HCT116 (cell line): ENCODE data around the gene OR5D16. TPM values are rescaled to one million over a fixed set of nuclear protein-coding genes. Genes with fewer than 3 reads are reported as not detected.

Experiments
- ATAC-seq: fragments of 200-7000 bp; cut with Tn5 transposase; 2 replicates; pipeline ENCODE4 v1.9.1; 2020; ENCODE audit warnings: mild to moderate bottlenecking, moderate library complexity
- BruUV-seq: library from RNA; stranded (reverse); fragments of 400-500 nt; replicated peaks from 2 replicates; lab custom pipeline; 2021; lab: Mats Ljungman, UMichigan
- CTCF ChIA-PET: fragments of 300-600 bp; sonication (Branson Sonifier 250); formaldehyde crosslinking; loops from one replicate; lab custom pipeline; 2021; ENCODE audit warnings: antibody characterized with exemption; lab: Charles Lee
- POLR2A ChIA-PET: fragments of 300-600, 350-600 bp; sonication (Branson Sonifier 250); formaldehyde crosslinking; loops from one replicate; lab custom pipeline; 2021; ENCODE audit warnings: antibody characterized with exemption; lab: Charles Lee
- RAD21 ChIA-PET, 2 experiments: fragments of 300-600 bp; sonication (Branson Sonifier 250); formaldehyde crosslinking; loops; one replicate each; lab custom pipeline; 2023; ENCODE audit warnings: low total read pairs in 2 of 2; ENCODE audit not compliant: uncharacterized antibody in 2 of 2, unreplicated experiment in 2 of 2, low non-redundant PET in 1 of 2; lab: Charles Lee
- DNase-seq: peaks from one replicate; pipeline ENCODE4 v3.0.0-alpha.2; 2010; ENCODE audit warnings: low read depth, low spot score
- H2AFZ ChIP-seq: fragments of 200-600 bp; shearing (Covaris generic), sonication (generic); 2 replicates; pipeline ENCODE4 v1.6.1; 2017; ENCODE audit warnings: low read depth, mixed run types, mixed read lengths, antibody characterized with exemption, low read length; ENCODE audit not compliant: poor library complexity, severe bottlenecking
- H3K27ac ChIP-seq: 2 replicates; pipeline ENCODE4 v1.5.1; 2012; ENCODE audit warnings: low read depth, low read length
- H3K27me3 ChIP-seq: fragments of 200-600 bp; sonication (generic); 2 replicates; pipeline ENCODE4 v1.6.1; 2016; ENCODE audit warnings: mixed run types, low read length, mixed read lengths; ENCODE audit not compliant: insufficient read depth
- H3K36me3 ChIP-seq, 2 experiments: fragments of 200-500 bp in 1 of 2; fragments of 200-600 bp in 1 of 2; sonication (Bioruptor generic) in 1 of 2; sonication (generic) in 1 of 2; 2 replicates each; pipeline versions ENCODE4 v1.5.1 to v1.6.1; 2014 to 2016; ENCODE audit warnings: low read length in 2 of 2, inconsistent platforms in 1 of 2, mixed read lengths in 1 of 2, mixed run types in 1 of 2; ENCODE audit not compliant: insufficient read depth in 2 of 2, control insufficient read depth in 1 of 2
- H3K4me1 ChIP-seq, 2 experiments: fragments of 200-600 bp in 1 of 2; sonication (generic) in 1 of 2; 2 replicates each; pipeline versions ENCODE4 v1.5.1 to v1.6.1; 2012 to 2017; ENCODE audit warnings: low read length in 2 of 2, inconsistent platforms in 1 of 2, mild to moderate bottlenecking in 1 of 2, mixed read lengths in 1 of 2, mixed run types in 1 of 2, moderate library complexity in 1 of 2; ENCODE audit not compliant: insufficient read depth in 2 of 2, control insufficient read depth in 1 of 2
- H3K4me2 ChIP-seq: fragments of 200-600 bp; sonication (generic); 2 replicates; pipeline ENCODE4 v1.6.1; 2017; ENCODE audit warnings: mixed run types, low read length, mixed read lengths
- H3K4me3 ChIP-seq, 2 experiments: fragments of 200-600 bp in 1 of 2; sonication (generic) in 1 of 2; replicated peaks in 1 of 2; 2 replicates each; pipeline ENCODE4 v1.5.1; 2011 to 2016; ENCODE audit warnings: low read length in 2 of 2, control low read depth in 1 of 2, low read depth in 1 of 2, mild to moderate bottlenecking in 1 of 2, mixed read lengths in 1 of 2, mixed run types in 1 of 2
- H3K79me2 ChIP-seq: fragments of 200-600 bp; sonication (generic); 2 replicates; pipeline ENCODE4 v1.6.1; 2017; ENCODE audit warnings: mild to moderate bottlenecking, mixed run types, low read length, moderate library complexity, mixed read lengths; ENCODE audit not compliant: insufficient read depth
- H3K9ac ChIP-seq: fragments of 200-600 bp; sonication (generic); 2 replicates; pipeline ENCODE4 v1.6.1; 2016; ENCODE audit warnings: low read length, mixed read lengths
- H3K9me2 ChIP-seq: fragments of 200-600 bp; sonication (generic), shearing (Covaris generic); 2 replicates; pipeline ENCODE4 v1.6.1; 2017; ENCODE audit warnings: mixed run types, mild to moderate bottlenecking, moderate library complexity; ENCODE audit not compliant: insufficient read depth
- H3K9me3 ChIP-seq, 2 experiments: fragments of 200-500 bp in 1 of 2; fragments of 200-600 bp in 1 of 2; sonication (Bioruptor generic) in 1 of 2; sonication (generic) in 1 of 2; 2 replicates each; pipeline ENCODE4 v1.6.1; 2014 to 2017; ENCODE audit warnings: low read length in 2 of 2, mixed read lengths in 2 of 2, inconsistent platforms in 1 of 2, low read depth in 1 of 2, mild to moderate bottlenecking in 1 of 2, mixed run types in 1 of 2, moderate library complexity in 1 of 2; ENCODE audit not compliant: control insufficient read depth in 1 of 2, insufficient read depth in 1 of 2
- H4K20me1 ChIP-seq: fragments of 200-600 bp; sonication (generic), shearing (Covaris generic); 2 replicates; pipeline ENCODE4 v1.6.1; 2017; ENCODE audit warnings: mixed run types, mild to moderate bottlenecking, moderate library complexity; ENCODE audit not compliant: insufficient read depth
- ATF3 ChIP-seq: IDR thresholded peaks from 2 replicates; pipeline ENCODE4 v1.6.1; 2012
- CBX3 ChIP-seq: IDR thresholded peaks from 2 replicates; pipeline ENCODE4 v1.6.1; 2012; ENCODE audit warnings: low read depth
- CEBPB ChIP-seq: IDR thresholded peaks from 2 replicates; pipeline ENCODE4 v1.6.1; 2012; ENCODE audit warnings: low read depth
- EGR1 ChIP-seq: IDR thresholded peaks from 2 replicates; pipeline ENCODE4 v1.6.1; 2012; ENCODE audit warnings: low read depth
- ELF1 ChIP-seq: IDR thresholded peaks from 2 replicates; pipeline ENCODE4 v1.6.1; 2012; ENCODE audit warnings: low read depth, borderline replicate concordance
- EZH2 ChIP-seq: fragments of 200-600 bp; sonication (generic); IDR thresholded peaks from 2 replicates; pipeline ENCODE4 v1.6.1; 2017; ENCODE audit warnings: antibody characterized with exemption, mixed run types
- EZH2phosphoT487 ChIP-seq: fragments of 200-600 bp; IDR thresholded peaks from 2 replicates; pipeline ENCODE4 v1.6.1; 2018; ENCODE audit warnings: antibody characterized with exemption, borderline replicate concordance
- FOSL1 ChIP-seq: IDR thresholded peaks from 2 replicates; pipeline ENCODE4 v1.6.1; 2012; ENCODE audit warnings: low read depth
- JUND ChIP-seq: IDR thresholded peaks from 2 replicates; pipeline ENCODE4 v1.6.1; 2012
- MAX ChIP-seq: IDR thresholded peaks from 2 replicates; pipeline ENCODE4 v1.6.1; 2012
- POLR2A ChIP-seq: IDR thresholded peaks from 2 replicates; pipeline ENCODE4 v1.7.0; 2011; ENCODE audit warnings: borderline replicate concordance; ENCODE audit not compliant: insufficient read depth, insufficient read length; ENCODE audit errors: extremely low read depth
- POLR2AphosphoS5 ChIP-seq: IDR thresholded peaks from 2 replicates; pipeline ENCODE4 v1.6.1; 2011; ENCODE audit warnings: mild to moderate bottlenecking, low read depth, low read length, moderate library complexity
- RAD21 ChIP-seq: IDR thresholded peaks from 2 replicates; pipeline ENCODE4 v1.6.1; 2012; ENCODE audit warnings: low read depth, mild to moderate bottlenecking
- REST ChIP-seq: IDR thresholded peaks from 2 replicates; pipeline ENCODE4 v1.6.1; 2012; ENCODE audit warnings: low read depth
- SIN3A ChIP-seq: IDR thresholded peaks from 2 replicates; pipeline ENCODE4 v1.6.1; 2012; ENCODE audit warnings: low read depth
- SP1 ChIP-seq: IDR thresholded peaks from 2 replicates; pipeline ENCODE4 v1.6.1; 2012; ENCODE audit warnings: low read depth
- TCF7L2 ChIP-seq: IDR thresholded peaks from 2 replicates; pipeline ENCODE4 v1.7.0; 2011; ENCODE audit warnings: borderline replicate concordance, inconsistent platforms; ENCODE audit not compliant: insufficient read depth, insufficient read length; ENCODE audit errors: extremely low read depth
- YY1 ChIP-seq: IDR thresholded peaks from 2 replicates; pipeline ENCODE4 v1.6.1; 2011; ENCODE audit warnings: low read length, low read depth, moderate library complexity, mild to moderate bottlenecking; ENCODE audit not compliant: insufficient replicate concordance; ENCODE audit errors: extremely low read depth
- ZFX ChIP-seq: fragments of 450-650 bp; IDR thresholded peaks from 2 replicates; pipeline ENCODE4 v1.6.1; 2017
- intact Hi-C: fragments of 100-400 bp; cut with micrococcal nuclease; formaldehyde crosslinking; loops from 2 replicates; pipeline ENCODE4 v1.10.0; 2022
- total RNA-seq: library from RNA; stranded (reverse); gene quantifications from one replicate; pipeline ENCODE4 v1.2.1, GENCODE V29; 2021; ENCODE audit not compliant: unreplicated experiment
- TF ChIP-seq, protein P1 (sequence below): IDR thresholded peaks from 2 replicates; pipeline ENCODE4 v1.6.1; 2011; ENCODE audit warnings: mild to moderate bottlenecking, low read length, moderate library complexity; ENCODE audit not compliant: insufficient replicate concordance; ENCODE audit errors: extremely low read depth

OR5D16 gene
- total RNA-seq, 1 experiment from 2014 or later, result not detected

DNA sequence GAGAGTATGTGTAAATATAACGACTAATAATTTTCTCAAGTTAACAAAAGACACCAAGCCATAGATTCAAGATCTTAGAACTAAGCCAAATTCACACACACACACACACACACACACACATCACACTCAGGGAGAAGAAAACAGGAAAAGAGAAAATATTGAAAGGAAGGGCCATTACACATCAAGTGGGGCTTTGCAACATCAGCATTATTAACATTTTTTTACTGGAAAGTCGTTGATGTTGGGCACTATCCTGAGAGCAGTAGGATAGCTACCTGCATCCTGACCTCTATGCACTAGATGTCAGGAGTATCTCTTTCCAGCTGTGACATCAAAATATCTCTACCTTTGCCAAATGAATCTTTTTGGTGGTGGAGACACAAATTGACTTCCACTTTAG, 8.9 kb downstream of the OR5D16 start:
- Histone ChIP-seq H3K27me3 (no peaks in the 10 kb centered on the region), H3K36me3 (no peaks in the 10 kb centered on the region), H2AFZ (no peak overlapping the region), H3K79me2 (no peaks in the 10 kb centered on the region), H3K9me2 (no peaks in the 10 kb centered on the region), H3K4me1 (no peaks in the 10 kb centered on the region), H4K20me1 (no peaks in the 10 kb centered on the region), H3K27ac (no peak overlapping the region), H3K4me3 (no peak overlapping the region), H3K9me3 (peaks cover 0 to 13% of the 10 kb centered on the region in 2 experiments; a peak in 3 of 4 replicates), H3K9ac (no peak overlapping the region), H3K4me2 (no peak overlapping the region)
- no peak for ATAC-seq
- intact Hi-C loops, result no loop called here
- POLR2A ChIA-PET, result no interaction called here
- no peak for TF ChIP-seq ZFX
- no peak for TF ChIP-seq TCF7L2
- no peak for TF ChIP-seq POLR2AphosphoS5
- TF ChIP-seq MAX, result no peak
- TF ChIP-seq CEBPB, result no peak
- no peak for TF ChIP-seq REST
- no peak for TF ChIP-seq ATF3
- no peak for TF ChIP-seq SP1
- TF ChIP-seq EGR1, result no peak
- TF ChIP-seq JUND, result no peak
- no peak for TF ChIP-seq YY1
- TF ChIP-seq RAD21, result no peak
- no peak for TF ChIP-seq POLR2A
- TF ChIP-seq EZH2, result no peak
- no peak for TF ChIP-seq SIN3A
- TF ChIP-seq EZH2phosphoT487, result no peak
- TF ChIP-seq ELF1, result no peak
- TF ChIP-seq FOSL1, result no peak
- TF ChIP-seq, protein P1, sequence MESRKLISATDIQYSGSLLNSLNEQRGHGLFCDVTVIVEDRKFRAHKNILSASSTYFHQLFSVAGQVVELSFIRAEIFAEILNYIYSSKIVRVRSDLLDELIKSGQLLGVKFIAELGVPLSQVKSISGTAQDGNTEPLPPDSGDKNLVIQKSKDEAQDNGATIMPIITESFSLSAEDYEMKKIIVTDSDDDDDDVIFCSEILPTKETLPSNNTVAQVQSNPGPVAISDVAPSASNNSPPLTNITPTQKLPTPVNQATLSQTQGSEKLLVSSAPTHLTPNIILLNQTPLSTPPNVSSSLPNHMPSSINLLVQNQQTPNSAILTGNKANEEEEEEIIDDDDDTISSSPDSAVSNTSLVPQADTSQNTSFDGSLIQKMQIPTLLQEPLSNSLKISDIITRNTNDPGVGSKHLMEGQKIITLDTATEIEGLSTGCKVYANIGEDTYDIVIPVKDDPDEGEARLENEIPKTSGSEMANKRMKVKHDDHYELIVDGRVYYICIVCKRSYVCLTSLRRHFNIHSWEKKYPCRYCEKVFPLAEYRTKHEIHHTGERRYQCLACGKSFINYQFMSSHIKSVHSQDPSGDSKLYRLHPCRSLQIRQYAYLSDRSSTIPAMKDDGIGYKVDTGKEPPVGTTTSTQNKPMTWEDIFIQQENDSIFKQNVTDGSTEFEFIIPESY, result no peak
- TF ChIP-seq CBX3, result no peak
- DNase-seq, result no peak
- RAD21 ChIA-PET, result no interaction called here
- BruUV-seq, result no TSS peak
- CTCF ChIA-PET, result no interaction called here
